22Rv1 (cell line): Measurements from ENCODE around the gene VWA5B1.

Experiments
- H3K27ac ChIP-seq: fragments of 450-650 bp; 2 replicates; pipeline ENCODE4 v1.5.1; 2017
- ZFX ChIP-seq: fragments of 450-650 bp; IDR thresholded peaks from 2 replicates; pipeline ENCODE4 v1.6.1; 2017; ENCODE audit warnings: antibody characterized with exemption, borderline replicate concordance
- TF ChIP-seq, protein P1 (sequence below): fragments of 450-650 bp; IDR thresholded peaks from 2 replicates; pipeline ENCODE4 v1.5.1; 2017; ENCODE audit warnings: mild to moderate bottlenecking

VWA5B1 gene

DNA sequence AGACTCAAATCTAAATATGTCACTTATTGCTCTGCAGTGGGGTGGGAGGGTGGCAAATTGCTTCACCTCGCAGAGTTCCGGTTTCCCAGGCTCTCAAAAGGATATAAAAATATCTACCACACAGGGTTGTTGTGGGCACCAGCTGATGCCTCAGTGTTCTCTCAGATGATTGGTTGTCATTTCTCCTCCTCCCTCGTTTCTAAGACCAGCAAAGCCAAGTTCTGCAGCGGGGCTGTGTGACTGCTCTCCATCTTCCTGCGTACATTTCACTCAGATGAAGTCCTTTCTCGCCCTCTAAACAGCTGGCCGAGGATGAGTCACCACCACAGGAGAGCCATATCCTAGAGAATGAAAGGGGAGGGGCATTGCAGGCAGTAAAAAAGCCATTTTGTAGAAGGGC is 35.0 kb upstream of the VWA5B1 start:
- no peak overlapping the region for H3K27ac ChIP-seq
- TF ChIP-seq, protein P1, sequence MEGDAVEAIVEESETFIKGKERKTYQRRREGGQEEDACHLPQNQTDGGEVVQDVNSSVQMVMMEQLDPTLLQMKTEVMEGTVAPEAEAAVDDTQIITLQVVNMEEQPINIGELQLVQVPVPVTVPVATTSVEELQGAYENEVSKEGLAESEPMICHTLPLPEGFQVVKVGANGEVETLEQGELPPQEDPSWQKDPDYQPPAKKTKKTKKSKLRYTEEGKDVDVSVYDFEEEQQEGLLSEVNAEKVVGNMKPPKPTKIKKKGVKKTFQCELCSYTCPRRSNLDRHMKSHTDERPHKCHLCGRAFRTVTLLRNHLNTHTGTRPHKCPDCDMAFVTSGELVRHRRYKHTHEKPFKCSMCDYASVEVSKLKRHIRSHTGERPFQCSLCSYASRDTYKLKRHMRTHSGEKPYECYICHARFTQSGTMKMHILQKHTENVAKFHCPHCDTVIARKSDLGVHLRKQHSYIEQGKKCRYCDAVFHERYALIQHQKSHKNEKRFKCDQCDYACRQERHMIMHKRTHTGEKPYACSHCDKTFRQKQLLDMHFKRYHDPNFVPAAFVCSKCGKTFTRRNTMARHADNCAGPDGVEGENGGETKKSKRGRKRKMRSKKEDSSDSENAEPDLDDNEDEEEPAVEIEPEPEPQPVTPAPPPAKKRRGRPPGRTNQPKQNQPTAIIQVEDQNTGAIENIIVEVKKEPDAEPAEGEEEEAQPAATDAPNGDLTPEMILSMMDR = no peak
- TF ChIP-seq ZFX = no peak

DNA sequence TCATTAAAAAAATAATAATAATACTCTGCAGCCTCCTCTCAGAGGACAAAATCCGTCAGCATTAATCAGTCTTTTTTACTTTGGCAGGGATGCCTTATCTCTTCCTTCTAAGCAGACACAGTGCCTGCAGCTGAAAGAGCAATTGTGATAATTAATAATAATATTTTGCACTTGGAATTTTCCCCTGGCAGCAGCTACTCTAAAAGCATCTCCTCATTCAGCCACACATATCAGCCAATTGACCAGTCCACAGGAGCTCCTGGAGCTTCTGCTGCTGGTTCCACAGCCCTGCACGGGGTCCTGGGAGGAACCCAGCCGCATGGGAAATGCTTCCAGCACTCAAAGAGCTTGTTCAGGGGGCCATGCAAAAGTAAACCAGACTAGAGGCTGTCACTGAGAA is 31.0 kb upstream of the VWA5B1 start:
- no peak overlapping the region for H3K27ac ChIP-seq
- TF ChIP-seq ZFX = no peak
- TF ChIP-seq, protein P1 = no peak

DNA sequence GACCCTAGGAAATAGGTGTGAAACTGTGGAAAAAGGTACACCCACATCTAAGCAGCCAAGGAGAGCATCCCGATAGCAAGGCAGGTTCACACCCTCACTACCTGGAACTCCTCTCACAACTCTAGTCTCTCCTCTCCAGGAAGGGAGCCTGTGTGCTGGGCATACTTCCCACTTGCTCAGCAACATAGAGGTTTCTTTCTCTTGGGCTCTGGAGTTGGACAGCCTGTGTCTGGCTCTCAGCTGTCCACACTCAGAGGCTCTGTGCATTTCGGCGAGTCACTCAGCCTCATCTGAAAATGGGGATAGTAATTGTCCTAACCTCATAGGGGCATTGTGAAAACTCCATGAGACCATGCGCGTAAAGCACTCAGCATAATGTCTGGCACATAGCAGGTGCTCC is 29.6 kb upstream of the VWA5B1 start:
- H3K27ac ChIP-seq = no peak overlapping the region
- TF ChIP-seq, protein P1 = no peak
- no peak for TF ChIP-seq ZFX

DNA sequence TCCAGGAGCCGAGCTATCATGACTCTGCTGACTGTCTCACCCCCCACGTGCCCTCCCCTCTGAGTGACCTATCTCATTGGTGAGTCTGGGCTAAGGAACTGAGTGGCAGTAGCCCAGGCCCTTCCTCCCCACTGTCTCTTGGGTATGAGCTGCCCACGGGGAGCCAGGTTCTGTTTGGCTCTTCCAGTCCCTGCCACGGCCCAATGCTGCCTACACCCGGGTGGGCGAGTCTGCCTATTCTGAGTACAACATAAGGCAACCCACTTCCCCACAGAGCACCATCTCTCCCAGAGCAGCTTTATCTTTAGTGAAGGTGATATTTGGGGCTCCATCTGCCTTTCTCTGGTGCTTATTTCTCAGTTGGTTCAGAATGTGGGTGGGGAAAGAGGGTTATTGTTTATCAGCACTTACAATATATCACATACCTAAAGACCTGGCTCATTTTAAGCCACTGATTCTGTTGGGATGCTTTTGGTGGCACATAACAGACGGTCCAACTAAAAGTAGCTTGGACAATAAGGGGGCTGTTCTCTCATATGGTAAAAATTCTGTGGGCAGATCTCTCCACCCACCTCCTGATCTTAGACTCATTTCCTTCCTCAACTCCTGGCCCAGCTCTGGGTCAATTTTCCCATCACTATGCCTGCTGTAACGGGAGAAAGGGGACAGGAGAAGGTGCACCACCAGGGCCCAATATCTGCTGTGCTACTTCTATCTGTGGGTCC is 27.7 kb upstream of the VWA5B1 start:
- no peak for TF ChIP-seq ZFX

DNA sequence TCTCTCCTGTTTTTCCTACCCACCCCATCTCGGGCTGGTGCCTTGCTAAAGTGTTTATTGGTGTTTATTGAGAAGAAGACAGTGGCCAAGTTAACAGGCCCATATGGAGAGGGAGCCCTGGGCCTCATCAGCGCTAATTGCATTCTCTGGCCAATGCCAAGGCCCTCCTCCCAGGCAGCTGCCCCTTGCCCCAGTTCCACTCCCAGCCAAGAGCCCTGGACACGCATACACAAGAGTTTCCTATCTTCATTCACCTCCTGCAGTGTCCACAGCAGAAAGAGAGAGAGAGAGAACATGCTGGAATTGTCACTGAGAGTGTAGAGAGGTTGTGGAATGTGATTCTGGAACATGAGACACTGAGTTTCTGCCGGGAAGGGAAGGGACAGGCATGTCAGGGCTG is 25.4 kb upstream of the VWA5B1 start:
- no peak overlapping the region for H3K27ac ChIP-seq
- no peak for TF ChIP-seq ZFX
- TF ChIP-seq, protein P1 = no peak

More for the DNA sequence above, 27.7 kb upstream of the VWA5B1 start:
- no peak overlapping the region for H3K27ac ChIP-seq

DNA sequence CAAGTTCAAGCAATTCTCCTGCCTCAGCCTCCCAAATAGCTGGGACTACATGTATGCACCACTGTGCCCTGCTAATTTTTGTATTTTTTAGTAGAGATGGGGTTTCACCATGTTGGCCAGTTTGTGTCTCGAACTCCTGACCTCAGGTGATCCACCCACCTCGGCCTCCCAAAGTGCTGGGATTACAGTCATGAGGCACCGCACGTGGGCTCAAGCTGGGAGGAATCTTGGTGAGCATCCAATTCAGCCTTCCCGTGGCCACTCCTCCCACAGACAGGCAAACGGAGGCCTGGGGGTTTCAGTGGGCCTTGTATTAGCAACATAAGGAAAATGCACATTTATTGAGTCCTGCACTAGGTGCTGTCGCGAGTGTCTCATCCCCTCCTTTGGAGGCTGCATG is 24.5 kb upstream of the VWA5B1 start:
- TF ChIP-seq, protein P1 = no peak
- TF ChIP-seq ZFX = no peak
- no peak overlapping the region for H3K27ac ChIP-seq

DNA sequence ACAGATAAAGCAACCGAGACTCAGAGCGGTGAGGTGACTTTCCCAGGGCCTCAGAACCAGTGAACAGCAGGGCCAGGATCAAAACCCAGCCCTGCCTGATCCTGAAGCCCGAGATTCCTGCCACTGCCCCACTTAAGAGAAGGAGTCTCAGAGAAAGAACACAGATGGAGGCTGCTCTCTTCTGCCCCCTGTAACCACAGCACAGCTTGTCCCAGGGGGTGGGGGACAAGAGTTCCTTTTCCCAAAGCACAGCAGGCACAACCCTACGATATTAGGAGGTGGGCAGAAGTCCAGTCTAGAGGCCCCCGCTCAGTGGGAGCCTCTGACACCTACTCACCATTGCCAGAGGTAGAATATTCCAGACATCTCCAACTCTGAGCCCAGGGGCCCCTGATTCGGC is 24.0 kb upstream of the VWA5B1 start:
- no peak overlapping the region for H3K27ac ChIP-seq

More for the DNA sequence above, 24.0 kb upstream of the VWA5B1 start:
- TF ChIP-seq, protein P1 = no peak
